Right lobe of liver (tissue), 4 donors: ENCODE data around the gene FKTN.

ENCODE experiments used
- CTCF ChIP-seq, 4 donors: fragments of 200-600 bp in 3 of 4; fragments of 450-650 bp in 1 of 4; IDR thresholded peaks; one replicate each; pipeline versions ENCODE4 v1.5.1 to v1.8.0; 2016 to 2022; ENCODE audit warnings: antibody characterized with exemption in 4 of 4, mild to moderate bottlenecking in 2 of 4
- POLR2A ChIP-seq: fragments of 450-650 bp; IDR thresholded peaks from one replicate; pipeline ENCODE4 v1.6.1; 2017; ENCODE audit warnings: antibody characterized with exemption, mild to moderate bottlenecking
- donor health status: DM: no; HTN: no; CAD: no.
- donor health status: DM: no; HTN: no; CAD: no.
- donor health status: DM: no; HTN: yes; CAD: no.

GRCh38 chr9:105510024-105510423 lies 47.9 kb upstream of the FKTN start:
- TF ChIP-seq CTCF (IDR thresholded peaks at IDR 0.05) (no peak), POLR2A (no peak)
